GM12891 (cell line): ENCODE measurements around the gene FTO.
A peak's percentile ranks its signal among the peaks of the same experiment; 100 is the strongest.
"Not testable (repeated sequence)": the region's sequence is repeated elsewhere in the genome, so short reads cannot be mapped to it uniquely, and the experiment has no call there.

Source experiments
- DNase-seq: peaks from one replicate; pipeline ENCODE4 v3.0.0; 2011; ENCODE audit warnings: low spot score; ENCODE audit not compliant: insufficient read length
- FAIRE-seq: peaks from 2 replicates; lab custom pipeline; 2011; peaks lifted over from hg19 to GRCh38; lab: Jason Lieb, UNC
- PAX5 ChIP-seq: IDR thresholded peaks from 2 replicates; pipeline ENCODE4 v1.6.1; 2011; ENCODE audit warnings: low read length, moderate library complexity, mild to moderate bottlenecking; ENCODE audit not compliant: insufficient read depth, severe bottlenecking
- POLR2A ChIP-seq: IDR thresholded peaks from 2 replicates; pipeline ENCODE4 v1.6.1; 2011; ENCODE audit warnings: low read depth, low read length, control low read depth
- POLR2AphosphoS5 ChIP-seq: IDR thresholded peaks from 2 replicates; pipeline ENCODE4 v1.6.1; 2011; ENCODE audit warnings: low read depth, low read length, control low read depth
- POU2F2 ChIP-seq: IDR thresholded peaks from 2 replicates; pipeline ENCODE4 v1.6.1; 2011; ENCODE audit warnings: low read depth, mild to moderate bottlenecking, control low read depth, low read length, moderate library complexity
- SPI1 ChIP-seq: IDR thresholded peaks from 2 replicates; pipeline ENCODE4 v1.6.1; 2011; ENCODE audit warnings: low read depth, low read length, control low read depth
- TAF1 ChIP-seq: IDR thresholded peaks from 2 replicates; pipeline ENCODE4 v1.6.1; 2011; ENCODE audit warnings: low read depth, low read length, control low read depth

The FTO gene

GRCh38 chr16:53678756-53679343 is 25.1 kb upstream of the FTO start:
- TF ChIP-seq PAX5 (no peak), SPI1 (no peak), POU2F2 (no peak), POLR2AphosphoS5 (no peak), TAF1 (no peak), POLR2A (no peak)
- no peak for FAIRE-seq

GRCh38 chr16:53680756-53681155 is 23.2 kb upstream of the FTO start:
- no peak for FAIRE-seq
- TF ChIP-seq POLR2AphosphoS5: no peak
- DNase-seq: no peak

More at GRCh38 chr16:53678756-53679343, 25.1 kb upstream of the FTO start:
- no peak for DNase-seq

DNA sequence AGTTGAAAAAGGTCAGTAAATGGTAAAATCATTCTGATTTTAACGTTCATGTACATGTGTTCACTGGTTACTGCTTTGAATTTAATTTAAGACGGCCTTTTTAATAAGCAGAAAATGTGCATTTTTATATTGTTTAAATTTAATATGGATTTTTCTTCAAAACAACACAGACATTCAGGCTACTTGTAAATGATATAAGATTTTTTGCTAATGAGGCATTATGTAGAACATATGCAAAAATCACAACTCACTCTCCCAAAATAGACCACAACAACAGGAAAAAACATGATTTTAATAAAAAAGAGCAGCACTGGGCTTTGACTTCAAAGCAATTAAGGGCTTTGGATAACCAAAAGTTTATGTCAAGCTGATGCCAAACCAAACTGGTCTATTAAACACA is 22.6 kb upstream of the FTO start:
- TF ChIP-seq TAF1: no peak
- no peak for TF ChIP-seq POU2F2
- no peak for TF ChIP-seq PAX5
- no peak for TF ChIP-seq POLR2AphosphoS5
- TF ChIP-seq POLR2A: no peak
- TF ChIP-seq SPI1: no peak
- no peak for DNase-seq
- no peak for FAIRE-seq

DNA sequence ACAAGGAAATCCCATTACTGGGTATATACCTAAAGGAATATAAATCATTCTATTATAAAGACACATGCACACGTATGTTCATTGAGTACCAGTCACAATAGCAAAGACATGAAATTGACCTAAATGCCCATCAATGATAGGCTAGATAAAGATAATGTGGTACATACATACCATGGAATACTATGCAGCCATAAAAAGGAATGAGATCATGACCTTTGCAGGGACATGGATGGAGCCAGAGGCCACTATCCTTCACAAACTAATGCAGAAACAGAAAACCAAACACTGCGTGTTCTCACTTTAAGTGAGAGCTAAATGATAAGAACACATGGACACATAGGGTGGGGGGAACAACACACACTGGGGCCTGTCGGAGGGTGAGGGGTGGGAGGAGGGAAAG is 18.6 kb upstream of the FTO start:
- not testable (repeated sequence) for DNase-seq, FAIRE-seq

DNA sequence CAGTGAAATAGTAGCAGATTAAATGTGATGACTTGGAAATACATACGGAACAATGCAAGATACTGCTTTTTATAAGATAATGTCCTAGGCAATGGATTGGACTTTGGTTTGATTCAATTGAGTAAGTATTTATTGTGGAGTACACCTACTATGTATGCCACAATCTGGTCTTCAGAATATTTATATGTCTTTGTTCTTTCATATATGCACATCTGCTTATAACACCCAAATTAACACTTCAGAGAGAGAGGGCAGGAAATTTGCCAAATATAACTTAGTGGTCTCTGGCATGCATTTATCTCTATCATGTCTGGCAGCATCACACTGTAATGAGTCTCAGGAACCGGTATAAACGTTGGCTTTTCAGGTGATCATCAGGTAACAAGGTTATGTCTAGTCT is 17.2 kb upstream of the FTO start:
- no peak for TF ChIP-seq SPI1
- TF ChIP-seq POLR2A: no peak
- TF ChIP-seq PAX5: no peak
- no peak for TF ChIP-seq POU2F2
- TF ChIP-seq TAF1: no peak
- TF ChIP-seq POLR2AphosphoS5: no peak
- DNase-seq (no peak), FAIRE-seq (no peak)

DNA sequence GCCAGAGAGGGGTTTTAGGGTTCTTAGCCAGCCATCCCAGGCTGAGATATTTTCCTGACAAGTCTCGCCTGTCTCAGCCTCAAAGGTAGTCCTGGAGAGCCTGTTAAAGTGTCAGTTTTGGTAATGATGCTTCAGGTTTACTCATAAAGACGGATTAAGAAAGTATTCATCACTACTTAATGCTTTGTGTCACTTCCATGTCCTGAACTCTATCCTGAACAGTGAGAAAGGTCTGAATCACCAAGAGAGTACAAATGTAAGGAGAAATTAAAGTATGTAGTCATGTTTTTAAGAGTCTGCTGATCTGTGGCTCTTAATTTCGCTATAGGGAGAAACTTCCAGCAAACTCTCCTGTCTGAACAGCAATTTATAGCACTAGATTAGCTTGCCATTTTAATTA is 14.3 kb upstream of the FTO start:
- FAIRE-seq (no peak), DNase-seq (no peak)

GRCh38 chr16:53690771-53691170 is 13.2 kb upstream of the FTO start:
- DNase-seq (no peak), FAIRE-seq (no peak)
- no peak for TF ChIP-seq TAF1
- TF ChIP-seq POLR2A: no peak
- no peak for TF ChIP-seq PAX5
- TF ChIP-seq POU2F2: no peak
- TF ChIP-seq SPI1: no peak
- no peak for TF ChIP-seq POLR2AphosphoS5

More for the DNA sequence above, 14.3 kb upstream of the FTO start:
- TF ChIP-seq POLR2A (no peak), TAF1 (no peak), POU2F2 (no peak), PAX5 (no peak), POLR2AphosphoS5 (no peak)

GRCh38 chr16:53692146-53692545 is 11.8 kb upstream of the FTO start:
- TF ChIP-seq SPI1: no peak
- TF ChIP-seq TAF1: no peak
- TF ChIP-seq POU2F2: no peak
- no peak for TF ChIP-seq PAX5
- TF ChIP-seq POLR2AphosphoS5: no peak
- no peak for TF ChIP-seq POLR2A
- FAIRE-seq (no peak), DNase-seq (no peak)

DNA sequence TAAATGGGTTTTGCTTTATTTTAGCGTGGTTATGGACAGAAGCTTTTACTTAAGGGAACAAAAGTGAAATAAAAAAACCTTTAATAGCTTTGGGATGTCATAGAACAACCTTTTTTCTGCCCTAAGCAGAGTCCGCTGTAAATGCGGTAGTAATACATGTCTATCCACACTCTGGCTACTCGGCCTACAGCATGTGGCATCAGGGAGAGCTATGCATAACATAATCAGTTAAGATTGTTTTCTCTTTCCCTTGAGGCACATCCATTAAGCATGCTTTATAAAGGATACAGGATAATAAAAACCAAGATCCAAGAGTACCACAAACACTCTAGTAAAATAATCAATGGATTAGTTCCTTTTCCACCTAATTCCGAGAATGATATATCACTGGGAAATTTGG is 10.6 kb upstream of the FTO start:
- DNase-seq (no peak), FAIRE-seq (no peak)
- TF ChIP-seq POLR2AphosphoS5 (no peak), POU2F2 (no peak), TAF1 (no peak), POLR2A (no peak), PAX5 (no peak)

- FAIRE-seq (peak; percentile 9), DNase-seq (no peak)
- TF ChIP-seq POLR2A (no peak), TAF1 (no peak), POLR2AphosphoS5 (no peak), POU2F2 (no peak), PAX5 (no peak), SPI1 (no peak)
Measured at GRCh38 chr16:53695070-53695469, 8.9 kb upstream of the FTO start.

DNA sequence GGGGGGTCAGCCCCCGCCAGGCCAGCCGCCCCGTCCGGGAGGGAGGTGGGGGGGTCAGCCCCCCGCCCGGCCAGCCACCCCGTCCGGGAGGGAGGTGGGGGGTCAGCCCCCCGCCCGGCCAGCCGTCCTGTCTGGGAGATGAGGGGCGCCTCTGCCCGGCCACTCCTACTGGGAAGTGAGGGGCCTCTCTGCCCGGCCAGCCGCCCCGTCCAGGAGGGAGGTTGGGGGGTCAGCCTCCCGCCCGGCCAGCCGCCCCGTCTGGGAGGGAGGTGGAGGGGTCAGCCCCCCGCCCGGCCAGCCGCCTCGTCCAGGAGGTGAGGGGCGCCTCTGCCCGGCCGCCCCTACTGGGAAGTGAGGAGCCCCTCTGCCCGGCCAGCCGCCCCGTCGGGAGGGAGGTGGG is 5.7 kb upstream of the FTO start:
- not testable (repeated sequence) for FAIRE-seq, DNase-seq
